GM12878 (cell line): ENCODE data around the gene TLE3. TPM values are rescaled to one million over a fixed set of nuclear protein-coding genes. Genes with fewer than 3 reads are reported as not detected.
A peak's percentile ranks its signal among the peaks of the same experiment; 100 is the strongest.

Experiments
- ATAC-seq: fragments of 200-7000 bp; cut with Tn5 transposase; 3 replicates; pipeline ENCODE4 v1.9.1; 2020; ENCODE audit warnings: mild to moderate bottlenecking, moderate library complexity
- BruUV-seq: library from RNA; stranded (reverse); fragments of 400-500 nt; replicated peaks from 2 replicates; lab custom pipeline; 2021; lab: Mats Ljungman, UMichigan
- CTCF ChIA-PET: fragments of 300-600 bp; sonication (Branson Sonifier 250); formaldehyde crosslinking; extraction: SDS; loops from one replicate; lab custom pipeline; 2021; ENCODE audit warnings: inconsistent platforms; lab: Yijun Ruan, JAX
- POLR2A ChIA-PET: fragments of 350-600 bp; formaldehyde crosslinking; extraction: SDS; loops from one replicate; lab custom pipeline; 2021; ENCODE audit warnings: inconsistent platforms; lab: Charles Lee
- RAD21 ChIA-PET: fragments of 300-600 bp; sonication (Branson Sonifier 250); formaldehyde crosslinking; loops from one replicate; lab custom pipeline; 2023; ENCODE audit warnings: antibody characterized with exemption; ENCODE audit not compliant: unreplicated experiment; lab: Charles Lee
- SMC1A ChIA-PET: fragments of 300-600 bp; sonication (Branson Sonifier 250); formaldehyde crosslinking; loops from one replicate; lab custom pipeline; 2023; ENCODE audit not compliant: unreplicated experiment, uncharacterized antibody; lab: Charles Lee
- DNase-seq: peaks from one replicate; pipeline ENCODE4 v3.0.0-alpha.2; 2011; ENCODE audit warnings: low read depth, low spot score
- FAIRE-seq: peaks from 3 replicates; lab custom pipeline; 2011; peaks lifted over from hg19 to GRCh38; lab: Jason Lieb, UNC
- H2AFZ ChIP-seq: 2 replicates; pipeline ENCODE4 v1.6.0; 2011; ENCODE audit warnings: low read depth, low read length, control low read depth; ENCODE audit not compliant: control insufficient read depth
- H3K27ac ChIP-seq: 2 replicates; pipeline ENCODE4 v1.5.1; 2011; ENCODE audit warnings: control low read depth; ENCODE audit not compliant: control insufficient read depth, insufficient read depth
- H3K27me3 ChIP-seq, 2 experiments: replicated peaks in 1 of 2; 2 replicates each; pipeline versions ENCODE4 v1.6.0 to v1.6.1; 2011; ENCODE audit warnings: low read length in 1 of 2; ENCODE audit not compliant: control insufficient read depth in 2 of 2, insufficient read depth in 2 of 2
- H3K36me3 ChIP-seq, 2 experiments: 2 replicates each; pipeline ENCODE4 v1.5.1; 2011; ENCODE audit warnings: low read length in 1 of 2; ENCODE audit not compliant: control insufficient read depth in 2 of 2, insufficient read depth in 2 of 2
- H3K4me1 ChIP-seq: 2 replicates; pipeline ENCODE4 v1.6.1; 2011; ENCODE audit warnings: mild to moderate bottlenecking, low read length, moderate library complexity, mixed read lengths; ENCODE audit not compliant: control insufficient read depth, insufficient read depth
- H3K4me2 ChIP-seq: 2 replicates; pipeline ENCODE4 v1.6.0; 2011; ENCODE audit warnings: control low read depth; ENCODE audit not compliant: control insufficient read depth, insufficient read depth
- H3K4me3 ChIP-seq: fragments of 200-600 bp; sonication (generic); 2 replicates; pipeline ENCODE4 v1.5.1; 2016
- H3K79me2 ChIP-seq: 2 replicates; pipeline ENCODE4 v1.6.0; 2011; ENCODE audit warnings: low read length; ENCODE audit not compliant: control insufficient read depth, insufficient read depth
- H3K9ac ChIP-seq: 2 replicates; pipeline ENCODE4 v1.8.0; 2011; ENCODE audit warnings: low read length, control low read depth, mixed read lengths; ENCODE audit not compliant: control insufficient read depth, insufficient read depth
- H3K9me3 ChIP-seq: replicated peaks from 3 replicates; pipeline ENCODE4 v1.5.1; 2011; ENCODE audit warnings: mild to moderate bottlenecking, low read length; ENCODE audit not compliant: control insufficient read depth, insufficient read depth
- H4K20me1 ChIP-seq: 2 replicates; pipeline ENCODE4 v1.6.0; 2011; ENCODE audit not compliant: control insufficient read depth, insufficient read depth
- CBX5 ChIP-seq: sonication (generic); IDR thresholded peaks from 2 replicates; pipeline ENCODE4 v1.6.1; 2016; ENCODE audit warnings: low read depth, moderate library complexity, mild to moderate bottlenecking, inconsistent platforms
- CHD2 ChIP-seq: IDR thresholded peaks from 2 replicates; pipeline ENCODE4 v1.6.1; 2011; ENCODE audit warnings: low read depth, low read length, improper control_type of control experiment, borderline replicate concordance
- CREM ChIP-seq: IDR thresholded peaks from 2 replicates; pipeline ENCODE4 v1.6.1; 2014; ENCODE audit warnings: antibody characterized with exemption, low read depth
- E2F8 ChIP-seq: fragments of 450-650 bp; IDR thresholded peaks from 2 replicates; pipeline ENCODE4 v1.6.1; 2018; ENCODE audit warnings: mild to moderate bottlenecking, low read depth, moderate library complexity; ENCODE audit not compliant: partially characterized antibody
- ESRRA ChIP-seq: IDR thresholded peaks from 2 replicates; pipeline ENCODE4 v1.6.1; 2012; ENCODE audit warnings: mild to moderate bottlenecking, low read length, improper control_type of control experiment
- GABPA ChIP-seq: IDR thresholded peaks from 2 replicates; pipeline ENCODE4 v1.6.1; 2014; ENCODE audit warnings: antibody characterized with exemption, low read depth, mild to moderate bottlenecking, inconsistent platforms
- KAT2A ChIP-seq: conservative IDR thresholded peaks from 2 replicates; pipeline ENCODE4 v1.6.1; 2011; ENCODE audit warnings: low read depth, low read length; ENCODE audit not compliant: control insufficient read depth
- NR2C2 ChIP-seq: IDR thresholded peaks from 2 replicates; pipeline ENCODE4 v1.6.1; 2011; ENCODE audit warnings: borderline replicate concordance, low read depth; ENCODE audit not compliant: control insufficient read depth, insufficient read length
- RCOR1 ChIP-seq: conservative IDR thresholded peaks from 2 replicates; pipeline ENCODE4 v1.6.1; 2012; ENCODE audit warnings: low read depth, low read length, improper control_type of control experiment
- ZBTB33 ChIP-seq: fragments of 450-650 bp; IDR thresholded peaks from 2 replicates; pipeline ENCODE4 v1.6.1; 2017; ENCODE audit warnings: mild to moderate bottlenecking
- ZNF207 ChIP-seq: fragments of 450-650 bp; IDR thresholded peaks from 2 replicates; pipeline ENCODE4 v1.6.1; 2014; ENCODE audit warnings: antibody characterized with exemption, mild to moderate bottlenecking, borderline replicate concordance
- ZZZ3 ChIP-seq: IDR thresholded peaks from 2 replicates; pipeline ENCODE4 v1.6.1; 2011; ENCODE audit warnings: low read depth; ENCODE audit not compliant: control insufficient read depth, insufficient read length
- WGBS: methylation state at CpG from one replicate; pipeline ENCODE4 v1.1.6; 2016; ENCODE audit warnings: low lambda C conversion rate; ENCODE audit not compliant: insufficient replicate concordance, insufficient coverage; ENCODE audit errors: missing lambda C conversion rate; 5-methylcytosine and 5-hydroxymethylcytosine counted together
- in situ Hi-C: fragments of 300-500 bp; cut with MboI; formaldehyde crosslinking; loops from 9 replicates; pipeline ENCODE4 v1.14.3; 2018; ENCODE audit warnings: mixed read lengths
- intact Hi-C: fragments of 100-400 bp; cut with micrococcal nuclease; formaldehyde crosslinking; loops from one replicate; pipeline ENCODE4 v1.14.2; 2022; ENCODE audit not compliant: unreplicated experiment
- polyA plus RNA-seq, 11 experiments: library from polyadenylated mRNA; depleted of rRNA in 4 of 11; unstranded in 6 of 11; stranded (reverse) in 5 of 11; fragments of >200 nt; fragmentation: Nextera tagmentation in 4 of 11; fragmentation: Illumina TruSeq in 1 of 11; extraction: Ambion mirVana in 4 of 11; extraction: Trizol in 1 of 11; gene quantifications; 1 replicate in 1 of 11; 2 replicates in 10 of 11; pipeline versions ENCODE4 v1.2.1 to v1.2.3, GENCODE V29; 2011 to 2016; ENCODE audit warnings: inconsistent platforms in 2 of 11, missing spikeins in 2 of 11, low read depth in 1 of 11
- total RNA-seq, 4 experiments: library from RNA; depleted of rRNA in 3 of 4; stranded (reverse); fragments of >200 nt in 3 of 4; fragmentation: Illumina TruSeq in 1 of 4; extraction: Trizol in 1 of 4; gene quantifications; 2 replicates each; pipeline versions ENCODE4 v1.2.1 to v1.2.3, GENCODE V29; 2013 to 2021
- TF ChIP-seq, protein P1 (sequence below): fragments of 450-650 bp; IDR thresholded peaks from 2 replicates; pipeline ENCODE4 v1.6.1; 2016; ENCODE audit warnings: mild to moderate bottlenecking
- TF ChIP-seq, protein P2 (sequence below): fragments of 450-650 bp; IDR thresholded peaks from 2 replicates; pipeline ENCODE4 v1.6.1; 2016; ENCODE audit warnings: mild to moderate bottlenecking

Gene TLE3
- total and polyA plus RNA-seq, 10 of the 15 experiments (the other 5 are each of a cell fraction or from before 2014, with no cell fraction given), result 1.2 to 65.5 (median 9.7) TPM

GRCh38 chr15:70099967-70100473 lies 2.3 kb upstream of the TLE3 start:
- Histone ChIP-seq H3K79me2 (peaks cover 26% of the 10 kb centered on the region), H3K27ac (no peak overlapping the region), H3K4me1 (peaks cover 24% of the 10 kb centered on the region), H4K20me1 (no peaks in the 10 kb centered on the region), H3K9ac (no peak overlapping the region), H3K36me3 (no peaks in the 10 kb centered on the region), H2AFZ (peak overlapping the region; percentile 60), H3K9me3 (no peaks in the 10 kb centered on the region), H3K4me3 (peak overlapping the region; percentile 37; the same call in 1 of the 2 replicates), H3K4me2 (peak overlapping the region; percentile 76), H3K27me3 (peaks cover 3 to 14% of the 10 kb centered on the region in 2 experiments; a peak in 3 of 4 replicates)
- TF ChIP-seq, protein P1, sequence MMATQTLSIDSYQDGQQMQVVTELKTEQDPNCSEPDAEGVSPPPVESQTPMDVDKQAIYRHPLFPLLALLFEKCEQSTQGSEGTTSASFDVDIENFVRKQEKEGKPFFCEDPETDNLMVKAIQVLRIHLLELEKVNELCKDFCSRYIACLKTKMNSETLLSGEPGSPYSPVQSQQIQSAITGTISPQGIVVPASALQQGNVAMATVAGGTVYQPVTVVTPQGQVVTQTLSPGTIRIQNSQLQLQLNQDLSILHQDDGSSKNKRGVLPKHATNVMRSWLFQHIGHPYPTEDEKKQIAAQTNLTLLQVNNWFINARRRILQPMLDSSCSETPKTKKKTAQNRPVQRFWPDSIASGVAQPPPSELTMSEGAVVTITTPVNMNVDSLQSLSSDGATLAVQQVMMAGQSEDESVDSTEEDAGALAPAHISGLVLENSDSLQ, result no peak
- TF ChIP-seq NR2C2 (no peak), ZNF207 (no peak), CREM (no peak), ZBTB33 (no peak), CBX5 (no peak), E2F8 (peak; percentile 45), RCOR1 (no peak), CHD2 (no peak), ZZZ3 (no peak), GABPA (no peak), ESRRA (no peak), KAT2A (no peak)
- TF ChIP-seq, protein P2, sequence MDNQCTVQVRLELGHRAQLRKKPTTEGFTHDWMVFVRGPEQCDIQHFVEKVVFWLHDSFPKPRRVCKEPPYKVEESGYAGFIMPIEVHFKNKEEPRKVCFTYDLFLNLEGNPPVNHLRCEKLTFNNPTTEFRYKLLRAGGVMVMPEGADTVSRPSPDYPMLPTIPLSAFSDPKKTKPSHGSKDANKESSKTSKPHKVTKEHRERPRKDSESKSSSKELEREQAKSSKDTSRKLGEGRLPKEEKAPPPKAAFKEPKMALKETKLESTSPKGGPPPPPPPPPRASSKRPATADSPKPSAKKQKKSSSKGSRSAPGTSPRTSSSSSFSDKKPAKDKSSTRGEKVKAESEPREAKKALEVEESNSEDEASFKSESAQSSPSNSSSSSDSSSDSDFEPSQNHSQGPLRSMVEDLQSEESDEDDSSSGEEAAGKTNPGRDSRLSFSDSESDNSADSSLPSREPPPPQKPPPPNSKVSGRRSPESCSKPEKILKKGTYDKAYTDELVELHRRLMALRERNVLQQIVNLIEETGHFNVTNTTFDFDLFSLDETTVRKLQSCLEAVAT, result 0 out of 2 replicates have a peak, but pooled peaks have one; percentile 15
- CTCF ChIA-PET, result interaction anchor here (1.1 to 2.4 kb wide), 5 partner anchors 9 to 637 kb away, joined by 3 to 6 read pairs (median 3); no protein-coding TSS in a partner anchor
- ATAC-seq, result no peak
- in situ Hi-C loops (no loop called here), intact Hi-C loops (loop anchor here (2.0 to 5.0 kb wide), 8 partner anchors 42 to 623 kb away; no protein-coding TSS in a partner anchor)
- no peak for FAIRE-seq
- no TSS peak for BruUV-seq
- POLR2A ChIA-PET, result interaction anchor here (0.6 to 1.2 kb wide), 6 partner anchors 21 to 380 kb away, joined by 3 to 5 read pairs (median 4); no protein-coding TSS in a partner anchor
- SMC1A ChIA-PET, result interaction anchor here (0.7 to 4.6 kb wide), 9 partner anchors 11 to 405 kb away, joined by 3 to 12 read pairs (median 4); no protein-coding TSS in a partner anchor
- DNase-seq, result no peak
- under 1% methylated on average over 13 of the region's 17 CpGs for WGBS
- RAD21 ChIA-PET, result interaction anchor here (0.7 to 4.7 kb wide), 26 partner anchors 10 to 394 kb away, joined by 3 to 34 read pairs (median 4); no protein-coding TSS in a partner anchor
